ENCODE measurements around the gene FANK1. TPM values are rescaled to one million over a fixed set of nuclear protein-coding genes. Genes with fewer than 3 reads are reported as not detected.

The FANK1 gene
- total RNA-seq, 1 donor from 2014 or later, result 3.3 TPM

DNA sequence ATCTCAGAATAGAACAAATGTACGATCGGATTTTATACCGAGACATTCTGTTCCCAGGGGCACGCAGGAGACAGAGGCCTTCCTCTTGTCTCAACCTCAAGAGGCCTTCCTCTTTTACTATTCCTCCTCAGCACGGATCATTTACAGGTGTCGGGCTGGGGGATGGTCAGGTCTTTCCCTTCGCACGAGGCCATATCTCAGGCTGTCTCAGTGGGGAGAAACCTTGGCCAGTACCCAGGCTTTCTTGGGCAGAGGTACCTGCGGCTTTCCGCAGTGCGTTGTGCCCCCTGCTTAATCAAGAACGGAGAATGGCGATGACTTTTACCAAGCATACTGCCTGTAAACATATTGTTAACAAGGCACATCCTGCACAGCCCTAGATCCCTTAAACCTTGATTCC, 44.2 kb downstream of the FANK1 start:
- Mint-ChIP-seq H3K27me3 (ENCODE audit: low read depth) (no peaks in the 10 kb centered on the region), H3K27ac (ENCODE audit: unreplicated experiment) (no peak overlapping the region), H3K9me3 (ENCODE audit: low read depth) (peaks cover 15% of the 10 kb centered on the region), H3K36me3 (ENCODE audit: low read depth) (peaks cover 6% of the 10 kb centered on the region), H3K4me3 (ENCODE audit: unreplicated experiment) (no peak overlapping the region), H3K4me1 (ENCODE audit: low read depth) (no peaks in the 10 kb centered on the region)
- TF ChIP-seq, protein P1, sequence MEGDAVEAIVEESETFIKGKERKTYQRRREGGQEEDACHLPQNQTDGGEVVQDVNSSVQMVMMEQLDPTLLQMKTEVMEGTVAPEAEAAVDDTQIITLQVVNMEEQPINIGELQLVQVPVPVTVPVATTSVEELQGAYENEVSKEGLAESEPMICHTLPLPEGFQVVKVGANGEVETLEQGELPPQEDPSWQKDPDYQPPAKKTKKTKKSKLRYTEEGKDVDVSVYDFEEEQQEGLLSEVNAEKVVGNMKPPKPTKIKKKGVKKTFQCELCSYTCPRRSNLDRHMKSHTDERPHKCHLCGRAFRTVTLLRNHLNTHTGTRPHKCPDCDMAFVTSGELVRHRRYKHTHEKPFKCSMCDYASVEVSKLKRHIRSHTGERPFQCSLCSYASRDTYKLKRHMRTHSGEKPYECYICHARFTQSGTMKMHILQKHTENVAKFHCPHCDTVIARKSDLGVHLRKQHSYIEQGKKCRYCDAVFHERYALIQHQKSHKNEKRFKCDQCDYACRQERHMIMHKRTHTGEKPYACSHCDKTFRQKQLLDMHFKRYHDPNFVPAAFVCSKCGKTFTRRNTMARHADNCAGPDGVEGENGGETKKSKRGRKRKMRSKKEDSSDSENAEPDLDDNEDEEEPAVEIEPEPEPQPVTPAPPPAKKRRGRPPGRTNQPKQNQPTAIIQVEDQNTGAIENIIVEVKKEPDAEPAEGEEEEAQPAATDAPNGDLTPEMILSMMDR (IDR thresholded peaks at IDR 0.05), result no peak
- no peak for DNase-seq (ENCODE audit: low spot score)

- Mint-ChIP-seq H3K9me3 (ENCODE audit: low read depth) (peaks cover 24% of the 10 kb centered on the region), H3K4me1 (ENCODE audit: low read depth) (peaks cover 4% of the 10 kb centered on the region), H3K27me3 (ENCODE audit: low read depth) (no peaks in the 10 kb centered on the region), H3K27ac (ENCODE audit: unreplicated experiment) (no peak overlapping the region), H3K36me3 (ENCODE audit: low read depth) (peaks cover 4% of the 10 kb centered on the region), H3K4me3 (ENCODE audit: unreplicated experiment) (no peak overlapping the region)
- TF ChIP-seq, protein P1 (IDR thresholded peaks at IDR 0.05), result no peak
- no peak for DNase-seq (ENCODE audit: low spot score)
Observed at GRCh38 chr10:125951290-125951689, 54.9 kb downstream of the FANK1 start.

DNA sequence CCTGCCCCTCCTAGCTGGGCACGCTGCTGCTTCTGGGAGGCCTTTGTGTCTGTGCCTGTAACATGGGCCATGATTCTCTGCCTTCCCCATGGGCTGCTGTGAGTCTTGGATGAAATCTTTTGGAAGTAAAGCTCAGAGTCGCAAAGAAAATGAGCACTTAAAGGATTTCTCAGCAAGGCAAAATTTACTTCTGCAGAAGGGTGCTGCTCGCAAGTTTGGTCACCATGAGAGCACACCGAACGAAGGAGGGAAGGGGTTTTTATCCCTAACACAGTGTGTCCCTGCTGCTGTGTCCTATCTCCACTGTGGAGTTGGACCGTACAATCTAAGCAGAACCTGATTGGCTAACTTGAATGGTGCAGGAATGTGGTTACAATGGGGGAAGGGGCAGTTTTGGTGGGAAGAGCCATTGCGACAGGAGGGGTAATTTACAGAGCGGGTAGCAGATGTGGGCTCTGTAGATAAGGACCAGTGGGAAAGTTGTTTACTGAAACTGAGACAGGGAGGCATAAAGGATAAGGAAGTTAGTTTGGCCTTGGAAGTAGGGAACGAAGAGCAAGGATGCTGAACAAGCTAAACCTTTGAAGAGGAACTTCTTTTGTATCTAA, 57.5 kb downstream of the FANK1 start:
- TF ChIP-seq, protein P1 (IDR thresholded peaks at IDR 0.05), result no peak
- Mint-ChIP-seq H3K27me3 (ENCODE audit: low read depth) (no peaks in the 10 kb centered on the region), H3K4me1 (ENCODE audit: low read depth) (peaks cover 4% of the 10 kb centered on the region), H3K36me3 (ENCODE audit: low read depth) (peaks cover 4% of the 10 kb centered on the region), H3K9me3 (ENCODE audit: low read depth) (peaks cover 24% of the 10 kb centered on the region), H3K27ac (ENCODE audit: unreplicated experiment) (no peak overlapping the region), H3K4me3 (ENCODE audit: unreplicated experiment) (no peak overlapping the region)
- DNase-seq (ENCODE audit: low spot score), result no peak

DNA sequence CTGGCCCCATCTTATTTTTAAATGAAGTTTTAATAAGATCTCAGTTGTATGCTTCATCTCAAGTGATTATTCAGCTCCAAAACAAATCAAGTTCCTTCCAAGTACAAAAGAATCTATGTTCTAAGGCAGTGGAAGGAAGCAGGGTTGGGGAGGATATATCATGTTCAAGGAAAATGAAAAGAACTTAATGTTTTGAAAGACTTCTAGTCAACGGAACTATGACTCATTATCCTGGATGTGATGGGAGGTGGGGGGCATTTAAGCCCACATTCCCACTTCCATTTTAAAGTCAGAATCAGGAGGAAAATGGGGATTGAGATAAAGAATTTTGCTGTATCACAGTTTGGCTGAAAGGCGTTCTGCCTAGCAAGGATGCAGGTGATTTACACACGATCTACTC, 59.4 kb downstream of the FANK1 start:
- H3K36me3 Mint-ChIP-seq (ENCODE audit: low read depth), result peaks cover 4% of the 10 kb centered on the region
- no peak overlapping the region for H3K4me3 Mint-ChIP-seq (ENCODE audit: unreplicated experiment)
- H3K27ac Mint-ChIP-seq (ENCODE audit: unreplicated experiment), result no peak overlapping the region
- H3K4me1 Mint-ChIP-seq (ENCODE audit: low read depth), result peaks cover 4% of the 10 kb centered on the region
- H3K27me3 Mint-ChIP-seq (ENCODE audit: low read depth), result no peaks in the 10 kb centered on the region
- TF ChIP-seq, protein P1 (IDR thresholded peaks at IDR 0.05), result no peak
- no peak for DNase-seq (ENCODE audit: low spot score)
- H3K9me3 Mint-ChIP-seq (ENCODE audit: low read depth), result peaks cover 24% of the 10 kb centered on the region

DNA sequence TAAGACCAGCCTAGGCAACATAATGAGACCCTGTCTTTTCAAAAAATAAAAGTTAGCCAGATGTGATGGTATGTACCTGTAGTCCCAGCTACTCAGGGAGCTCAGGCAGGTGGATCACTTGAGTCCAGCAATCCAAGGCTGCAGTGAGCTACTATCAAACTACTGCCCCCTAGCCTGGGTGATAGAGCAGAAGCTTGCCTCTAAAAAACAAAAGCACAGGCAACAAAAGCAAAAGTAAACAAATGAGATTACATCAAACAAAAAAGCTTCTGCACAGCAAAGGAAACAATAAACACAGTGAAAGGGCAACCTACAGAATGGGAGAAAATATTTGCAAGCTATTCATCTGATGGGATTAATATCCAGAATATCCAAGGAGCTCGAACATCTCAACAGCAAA, 65.4 kb downstream of the FANK1 start:
- Mint-ChIP-seq H3K27ac (ENCODE audit: unreplicated experiment) (no peak overlapping the region), H3K36me3 (ENCODE audit: low read depth) (peaks cover 8% of the 10 kb centered on the region), H3K4me3 (ENCODE audit: unreplicated experiment) (no peak overlapping the region), H3K9me3 (ENCODE audit: low read depth) (peaks cover 12% of the 10 kb centered on the region), H3K4me1 (ENCODE audit: low read depth) (no peaks in the 10 kb centered on the region), H3K27me3 (ENCODE audit: low read depth) (peaks cover 2% of the 10 kb centered on the region)
- TF ChIP-seq, protein P1 (IDR thresholded peaks at IDR 0.05), result no peak
- DNase-seq (ENCODE audit: low spot score), result no peak

All from chondrocyte (in vitro differentiated cells).